PC-3 (cell line): Measurements from ENCODE around the gene WDR48. TPM values are rescaled to one million over a fixed set of nuclear protein-coding genes. Genes with fewer than 3 reads are reported as not detected.

Source experiments
- ATAC-seq: fragments of 200-7000 bp; cut with Tn5 transposase; 2 replicates; pipeline ENCODE4 v1.9.1; 2020; ENCODE audit warnings: mild to moderate bottlenecking, moderate library complexity
- Bru-seq: library from RNA; stranded (reverse); fragments of 400-500 nt; gene quantifications from one replicate; lab custom pipeline; 2021; lab: Mats Ljungman, UMichigan
- BruChase-seq, 2 experiments: library from RNA; stranded (reverse); fragments of 400-500 nt; gene quantifications; one replicate each; lab custom pipeline; 2021; lab: Mats Ljungman, UMichigan
- BruUV-seq: library from RNA; stranded (reverse); fragments of 400-500 nt; replicated peaks from 2 replicates; lab custom pipeline; 2021; lab: Mats Ljungman, UMichigan
- CTCF ChIA-PET: fragments of 300-600 bp; sonication (Branson Sonifier 250); formaldehyde crosslinking; loops from one replicate; lab custom pipeline; 2022; ENCODE audit warnings: antibody characterized with exemption; lab: Charles Lee
- POLR2A ChIA-PET: fragments of 300-600 bp; sonication (Branson Sonifier 250); formaldehyde crosslinking; loops from one replicate; lab custom pipeline; 2022; ENCODE audit warnings: antibody characterized with exemption; ENCODE audit not compliant: unreplicated experiment; lab: Charles Lee
- DNase-seq: peaks from one replicate; pipeline ENCODE4 v3.0.0-alpha.2; 2015
- H2AFZ ChIP-seq: fragments of 300-600 bp; sonication (generic); 2 replicates; pipeline ENCODE4 v1.6.0; 2016; ENCODE audit warnings: antibody characterized with exemption, low read length
- H3F3A ChIP-seq: fragments of 300-600 bp; sonication (generic); one replicate; pipeline ENCODE4 v1.6.0; 2017; ENCODE audit warnings: antibody characterized with exemption, low read length, control low read depth, mild to moderate bottlenecking; ENCODE audit not compliant: unreplicated experiment
- H3K27ac ChIP-seq: fragments of 300-600 bp; sonication (generic); 2 replicates; pipeline ENCODE4 v1.5.1; 2016; ENCODE audit warnings: mild to moderate bottlenecking, low read length
- H3K27me3 ChIP-seq: fragments of 300-600 bp; sonication (generic); 2 replicates; pipeline ENCODE4 v1.6.1; 2016; ENCODE audit warnings: low read length, mixed read lengths
- H3K36me3 ChIP-seq: fragments of 300-600 bp; sonication (generic); 2 replicates; pipeline ENCODE4 v1.6.1; 2016; ENCODE audit warnings: low read depth, mixed run types, low read length, mixed read lengths
- H3K4me1 ChIP-seq: fragments of 300-600 bp; sonication (generic); 2 replicates; pipeline ENCODE4 v1.5.1; 2016; ENCODE audit warnings: low read length; ENCODE audit not compliant: insufficient read depth
- H3K4me2 ChIP-seq: fragments of 300-600 bp; sonication (generic); 2 replicates; pipeline ENCODE4 v1.6.0; 2016; ENCODE audit warnings: low read length
- H3K4me3 ChIP-seq: fragments of 300-600 bp; sonication (generic); 2 replicates; pipeline ENCODE4 v1.5.1; 2016; ENCODE audit warnings: mild to moderate bottlenecking, low read length, mixed read lengths
- H3K79me2 ChIP-seq: fragments of 300-600 bp; sonication (generic); 2 replicates; pipeline ENCODE4 v1.6.1; 2017; ENCODE audit warnings: low read length, mixed read lengths
- H3K9ac ChIP-seq: fragments of 300-600 bp; sonication (generic); 2 replicates; pipeline ENCODE4 v1.6.0; 2016; ENCODE audit warnings: mild to moderate bottlenecking, low read length
- H3K9me2 ChIP-seq: fragments of 300-600 bp; sonication (generic); replicated peaks from 2 replicates; pipeline ENCODE4 v1.6.1; 2016; ENCODE audit warnings: mixed run types, low read length, mixed read lengths
- H3K9me3 ChIP-seq: fragments of 300-600 bp; sonication (generic); 2 replicates; pipeline ENCODE4 v1.6.1; 2016; ENCODE audit warnings: low read length, mixed read lengths
- H4K20me1 ChIP-seq: fragments of 300-600 bp; sonication (generic); 2 replicates; pipeline ENCODE4 v1.6.1; 2016; ENCODE audit warnings: low read length, mixed read lengths
- EZH2 ChIP-seq: fragments of 300-600 bp; sonication (generic); IDR thresholded peaks from one replicate; pipeline ENCODE4 v1.6.1; 2017; ENCODE audit warnings: antibody characterized with exemption, mild to moderate bottlenecking, low read length; ENCODE audit not compliant: unreplicated experiment
- EZH2phosphoT487 ChIP-seq: fragments of 300-600 bp; sonication (generic); IDR thresholded peaks from 2 replicates; pipeline ENCODE4 v1.6.1; 2018; ENCODE audit warnings: mild to moderate bottlenecking, antibody characterized with exemption, low read length, borderline replicate concordance
- intact Hi-C: fragments of 100-400 bp; cut with micrococcal nuclease; formaldehyde crosslinking; loops from 2 replicates; pipeline ENCODE4 v1.9.0; 2023
- long read RNA-seq: library from polyadenylated mRNA; unstranded; transcript quantifications from one replicate; pipeline ENCODE4 v2.0.0, GENCODE V29; 2021; ENCODE audit not compliant: unreplicated experiment
- total RNA-seq: library from RNA; depleted of rRNA; stranded (reverse); fragments of >200 nt; gene quantifications from 2 replicates; pipeline ENCODE4 v1.2.3, GENCODE V29; 2014; rRNA removed
- TF ChIP-seq, protein P1 (sequence below): fragments of 300-600 bp; sonication (generic); conservative IDR thresholded peaks from 2 replicates; pipeline ENCODE4 v1.5.1; 2017; ENCODE audit warnings: antibody characterized with exemption, low read depth, mild to moderate bottlenecking, low read length

WDR48 gene
- 16.5 and 21.0 TPM in 2 replicates for total RNA-seq
- percentile 81 among the genes with signal in this experiment for Bru-seq, nascent RNA
- BruChase-seq, experiment 1, labeled RNA remaining after a 6-hour chase = percentile 76 among the genes with signal in this experiment
- BruChase-seq, experiment 2, labeled RNA remaining after a 2-hour chase = percentile 81 among the genes with signal in this experiment
- long read RNA-seq, transcript WDR48-201 (19 exons, 3,707 nt) = major isoform, 61 of 104 reads
- long read RNA-seq, partial matches to known transcripts = 28 of 104 reads
- long read RNA-seq, other reads (novel, unspliced or antisense) = 15 of 104 reads

DNA sequence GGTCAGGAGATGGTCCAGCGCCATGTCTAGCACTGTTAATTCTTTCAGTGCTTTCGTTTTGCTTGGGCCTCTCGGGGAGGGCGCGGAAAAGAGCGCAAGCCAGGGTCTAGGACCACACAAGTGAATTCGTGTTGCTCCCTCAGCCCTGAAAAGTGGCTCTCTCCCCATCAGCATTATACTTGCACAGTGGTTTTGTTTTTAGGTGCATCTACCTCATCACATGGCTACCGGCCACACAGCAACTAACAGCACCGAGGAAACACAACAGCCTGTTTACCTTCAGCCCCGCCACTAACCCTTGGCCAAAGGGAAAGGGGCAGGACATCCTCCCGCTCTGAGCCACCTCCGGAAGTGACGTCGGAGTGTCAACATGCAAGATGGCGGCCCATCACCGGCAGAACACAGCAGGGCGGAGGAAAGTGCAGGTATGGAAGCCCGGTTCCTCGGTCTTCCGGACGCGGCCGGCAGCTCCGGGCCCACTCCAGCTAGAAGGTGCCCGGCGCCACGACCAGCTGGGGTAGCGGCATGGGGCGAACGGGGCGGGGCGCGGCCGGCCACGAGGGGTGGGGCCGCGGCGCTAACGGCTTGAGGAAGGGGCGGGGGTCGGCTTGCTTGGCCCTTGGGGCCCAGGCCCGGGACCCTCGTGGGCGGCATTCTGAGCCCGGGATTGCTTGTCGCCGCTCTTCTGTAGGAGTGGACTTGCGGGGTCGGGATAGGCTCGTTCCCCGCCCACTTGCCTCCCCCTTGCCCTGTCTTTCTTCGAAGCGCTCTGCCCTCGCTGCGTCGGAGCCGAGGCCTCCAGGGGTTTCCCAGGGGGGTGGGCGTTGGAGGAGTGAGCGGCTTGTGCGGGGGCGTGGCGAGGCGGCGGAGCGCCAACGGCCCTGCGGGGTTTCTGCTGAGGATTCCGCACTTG is at the start of gene WDR48, which contains the start of gene SCN11A:
TSS of gene WDR48 (plus strand) at position 368 of the 913 bp plus-strand sequence. CDS start at position 378, 10 bp downstream.
TSS of gene SCN11A (minus strand) at position 296 of the 913 bp plus-strand sequence. CDS start 101,582 bp downstream, outside the sequence.
- no TSS peak for BruUV-seq
- peak within 1 kb of the TSS; percentile 90 for H3K4me2 ChIP-seq
- TF ChIP-seq EZH2phosphoT487 (no peak), EZH2 (no peak)
- TF ChIP-seq, protein P1, sequence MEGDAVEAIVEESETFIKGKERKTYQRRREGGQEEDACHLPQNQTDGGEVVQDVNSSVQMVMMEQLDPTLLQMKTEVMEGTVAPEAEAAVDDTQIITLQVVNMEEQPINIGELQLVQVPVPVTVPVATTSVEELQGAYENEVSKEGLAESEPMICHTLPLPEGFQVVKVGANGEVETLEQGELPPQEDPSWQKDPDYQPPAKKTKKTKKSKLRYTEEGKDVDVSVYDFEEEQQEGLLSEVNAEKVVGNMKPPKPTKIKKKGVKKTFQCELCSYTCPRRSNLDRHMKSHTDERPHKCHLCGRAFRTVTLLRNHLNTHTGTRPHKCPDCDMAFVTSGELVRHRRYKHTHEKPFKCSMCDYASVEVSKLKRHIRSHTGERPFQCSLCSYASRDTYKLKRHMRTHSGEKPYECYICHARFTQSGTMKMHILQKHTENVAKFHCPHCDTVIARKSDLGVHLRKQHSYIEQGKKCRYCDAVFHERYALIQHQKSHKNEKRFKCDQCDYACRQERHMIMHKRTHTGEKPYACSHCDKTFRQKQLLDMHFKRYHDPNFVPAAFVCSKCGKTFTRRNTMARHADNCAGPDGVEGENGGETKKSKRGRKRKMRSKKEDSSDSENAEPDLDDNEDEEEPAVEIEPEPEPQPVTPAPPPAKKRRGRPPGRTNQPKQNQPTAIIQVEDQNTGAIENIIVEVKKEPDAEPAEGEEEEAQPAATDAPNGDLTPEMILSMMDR = no peak

DNA sequence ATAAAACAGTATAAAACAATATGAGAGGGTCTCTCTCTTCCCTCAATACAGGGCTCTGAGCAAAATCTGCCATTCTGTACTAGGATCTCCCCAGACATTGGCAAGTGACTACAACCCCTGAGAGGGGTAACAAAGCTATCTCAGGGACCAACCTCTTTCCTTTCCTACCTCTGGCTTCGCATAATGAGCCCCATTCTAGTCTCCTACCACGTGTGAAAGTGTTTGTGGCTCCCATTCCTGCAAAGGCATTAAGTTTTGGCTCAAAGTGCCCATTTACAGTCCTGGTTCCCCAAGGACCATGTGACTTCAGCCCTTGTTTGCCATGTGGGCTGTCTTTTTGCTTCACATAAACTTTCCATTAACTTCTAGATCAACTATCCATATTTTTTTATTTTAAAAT is 46.5 kb upstream of the WDR48 start:
- H3K27ac ChIP-seq = no peak overlapping the region
- no peaks in the 10 kb centered on the region for H3K4me1 ChIP-seq
- no peak overlapping the region for H3K4me3 ChIP-seq
- H3K9ac ChIP-seq = no peak overlapping the region
- ChIA-PET POLR2A (no interaction called here), CTCF (no interaction called here)
- H3K9me2 ChIP-seq = no peaks in the 10 kb centered on the region
- no peaks in the 10 kb centered on the region for H3K9me3 ChIP-seq
- ATAC-seq (no peak), DNase-seq (no peak)
- no peak overlapping the region for H3K4me2 ChIP-seq
- intact Hi-C loops = no loop called here
- H2AFZ ChIP-seq = no peak overlapping the region
- no peaks in the 10 kb centered on the region for H3K36me3 ChIP-seq
- BruUV-seq = no TSS peak
- no peaks in the 10 kb centered on the region for H4K20me1 ChIP-seq
- H3K79me2 ChIP-seq = no peaks in the 10 kb centered on the region
- H3F3A ChIP-seq = no peaks in the 10 kb centered on the region
- TF ChIP-seq, protein P1 = no peak
- TF ChIP-seq EZH2phosphoT487 (no peak), EZH2 (no peak)
- peaks cover 27% of the 10 kb centered on the region for H3K27me3 ChIP-seq

More for the DNA sequence above, at the start of gene WDR48, which contains the start of gene SCN11A:
- ATAC-seq (peak; percentile 99), DNase-seq (peak; percentile 91)
- Histone ChIP-seq H3K9ac (peak within 1 kb of the TSS; percentile 90), H3F3A (no peaks in the 10 kb centered on the region), H2AFZ (peak within 1 kb of the TSS; percentile 92), H3K36me3 (no peaks in the 10 kb centered on the region), H3K9me2 (no peaks in the 10 kb centered on the region), H3K4me1 (peaks cover 8% of the 10 kb centered on the region), H3K79me2 (peaks cover 44% of the 10 kb centered on the region), H3K9me3 (no peaks in the 10 kb centered on the region), H3K27me3 (no peaks in the 10 kb centered on the region), H4K20me1 (no peaks in the 10 kb centered on the region), H3K27ac (peak within 1 kb of the TSS; percentile 36), H3K4me3 (peak within 1 kb of the TSS; percentile 95)
- ChIA-PET CTCF (no interaction called here), POLR2A (no interaction called here)
- intact Hi-C loops = no loop called here
